Thyroid gland (tissue), 4 donors: ENCODE measurements around the gene CDH4.

ENCODE experiments used
- POLR2A ChIP-seq, 2 donors: fragments of 450-650 bp; IDR thresholded peaks; one replicate each; pipeline ENCODE4 v1.6.1; 2017; ENCODE audit warnings: antibody characterized with exemption in 2 of 2, mild to moderate bottlenecking in 2 of 2, moderate library complexity in 1 of 2
- TF ChIP-seq, protein P1 (sequence below), 6 experiments: fragments of 200-600 bp in 3 of 6; fragments of 450-650 bp in 3 of 6; sonication (generic) in 3 of 6; IDR thresholded peaks; one replicate each; pipeline ENCODE4 v1.5.1; 2016 to 2019; ENCODE audit warnings: antibody characterized with exemption in 6 of 6, mild to moderate bottlenecking in 2 of 6, inconsistent platforms in 1 of 6, moderate library complexity in 1 of 6

DNA sequence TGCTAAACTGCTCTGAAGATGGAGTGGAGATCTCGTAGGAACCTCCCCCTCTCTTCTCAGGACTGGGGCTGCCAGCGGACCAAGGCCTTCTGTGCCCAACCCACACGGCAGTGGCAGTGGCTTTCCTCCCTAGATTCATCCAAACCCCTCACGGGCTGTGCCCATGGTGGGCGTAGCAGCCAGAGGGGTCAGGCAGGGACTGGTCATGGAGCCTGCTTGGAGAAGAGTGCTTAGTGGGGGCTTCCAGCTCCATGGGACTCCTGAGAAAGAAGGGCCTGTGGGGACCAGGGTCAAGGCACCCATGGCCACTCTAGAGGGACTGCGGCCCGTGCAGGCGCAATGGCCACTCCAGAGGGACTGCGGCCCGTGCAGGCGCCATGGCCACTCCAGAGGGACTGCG lies 727.0 kb downstream of the CDH4 start:
- TF ChIP-seq, protein P1, sequence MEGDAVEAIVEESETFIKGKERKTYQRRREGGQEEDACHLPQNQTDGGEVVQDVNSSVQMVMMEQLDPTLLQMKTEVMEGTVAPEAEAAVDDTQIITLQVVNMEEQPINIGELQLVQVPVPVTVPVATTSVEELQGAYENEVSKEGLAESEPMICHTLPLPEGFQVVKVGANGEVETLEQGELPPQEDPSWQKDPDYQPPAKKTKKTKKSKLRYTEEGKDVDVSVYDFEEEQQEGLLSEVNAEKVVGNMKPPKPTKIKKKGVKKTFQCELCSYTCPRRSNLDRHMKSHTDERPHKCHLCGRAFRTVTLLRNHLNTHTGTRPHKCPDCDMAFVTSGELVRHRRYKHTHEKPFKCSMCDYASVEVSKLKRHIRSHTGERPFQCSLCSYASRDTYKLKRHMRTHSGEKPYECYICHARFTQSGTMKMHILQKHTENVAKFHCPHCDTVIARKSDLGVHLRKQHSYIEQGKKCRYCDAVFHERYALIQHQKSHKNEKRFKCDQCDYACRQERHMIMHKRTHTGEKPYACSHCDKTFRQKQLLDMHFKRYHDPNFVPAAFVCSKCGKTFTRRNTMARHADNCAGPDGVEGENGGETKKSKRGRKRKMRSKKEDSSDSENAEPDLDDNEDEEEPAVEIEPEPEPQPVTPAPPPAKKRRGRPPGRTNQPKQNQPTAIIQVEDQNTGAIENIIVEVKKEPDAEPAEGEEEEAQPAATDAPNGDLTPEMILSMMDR (IDR thresholded peaks at IDR 0.05) = no peak
- TF ChIP-seq POLR2A (IDR thresholded peaks at IDR 0.05) = no peak
